NCI-H226 (cell line): Measurements from ENCODE around the gene SEC61A2.
"Not testable (repeated sequence)": the region's sequence is repeated elsewhere in the genome, so short reads cannot be mapped to it uniquely, and the experiment has no call there.

Experiments
- DNase-seq: peaks from one replicate; pipeline ENCODE4 v3.0.0-alpha.2; 2015

The SEC61A2 gene

GRCh38 chr10:12129222-12130111 lies at the start of gene SEC61A2:
TSS of gene SEC61A2 (plus strand) at chr10:12129677. CDS start at chr10:12129788, 111 bp downstream.
- peak; percentile 84 for DNase-seq

- DNase-seq = no peak
Observed at GRCh38 chr10:12081470-12081869, 48.0 kb upstream of the SEC61A2 start.

GRCh38 chr10:12081879-12082557 lies 47.5 kb upstream of the SEC61A2 start:
- no peak for DNase-seq

- no peak for DNase-seq
Observed at GRCh38 chr10:12088919-12089318, 40.6 kb upstream of the SEC61A2 start.

GRCh38 chr10:12091421-12091820 lies 38.1 kb upstream of the SEC61A2 start:
- DNase-seq = no peak

GRCh38 chr10:12097361-12097760 lies 32.1 kb upstream of the SEC61A2 start:
- not testable (repeated sequence) for DNase-seq

GRCh38 chr10:12097791-12098190 lies 31.7 kb upstream of the SEC61A2 start:
- DNase-seq = peak; percentile 9

GRCh38 chr10:12098966-12099365 lies 30.5 kb upstream of the SEC61A2 start:
- DNase-seq = no peak

- DNase-seq = no peak
Observed at GRCh38 chr10:12103802-12104201, 25.7 kb upstream of the SEC61A2 start.

GRCh38 chr10:12107781-12108180 lies 21.7 kb upstream of the SEC61A2 start:
- no peak for DNase-seq

- no peak for DNase-seq
Observed at GRCh38 chr10:12109286-12109685, 20.2 kb upstream of the SEC61A2 start.

- no peak for DNase-seq
Observed at GRCh38 chr10:12111528-12111927, 17.9 kb upstream of the SEC61A2 start.

- no peak for DNase-seq
Observed at GRCh38 chr10:12113627-12114026, 15.8 kb upstream of the SEC61A2 start.

GRCh38 chr10:12121673-12122072 lies 7.8 kb upstream of the SEC61A2 start:
- DNase-seq = no peak

- DNase-seq = peak; percentile 36
Observed at GRCh38 chr10:12130237-12130872, 878 bp downstream of the SEC61A2 start.

GRCh38 chr10:12135631-12136030 lies 6.2 kb downstream of the SEC61A2 start:
- DNase-seq = no peak

GRCh38 chr10:12140038-12140437 lies 10.6 kb downstream of the SEC61A2 start:
- no peak for DNase-seq

GRCh38 chr10:12144538-12144937 lies 15.1 kb downstream of the SEC61A2 start:
- DNase-seq = no peak

- DNase-seq = no peak
Observed at GRCh38 chr10:12150163-12150562, 20.7 kb downstream of the SEC61A2 start.

- DNase-seq = no peak
Observed at GRCh38 chr10:12154516-12154915, 25.0 kb downstream of the SEC61A2 start.

GRCh38 chr10:12156367-12157123 lies 27.1 kb downstream of the SEC61A2 start:
- no peak for DNase-seq

- DNase-seq = no peak
Observed at GRCh38 chr10:12158111-12158510, 28.6 kb downstream of the SEC61A2 start.

- no peak for DNase-seq
Observed at GRCh38 chr10:12160664-12161063, 31.2 kb downstream of the SEC61A2 start.
